Spinal cord (tissue), 4 donors: Measurements from ENCODE around the gene HSPB3. TPM values are rescaled to one million over a fixed set of nuclear protein-coding genes. Genes with fewer than 3 reads are reported as not detected.

Source experiments
- polyA plus RNA-seq, 2 donors: library from polyadenylated mRNA; unstranded; fragments of 120-200 nt; gene quantifications; one replicate each; pipeline ENCODE4 v1.2.1, GENCODE V29; 2013; ENCODE audit not compliant: insufficient read length in 2 of 2
- total RNA-seq, 2 donors: library from RNA; depleted of rRNA in 1 of 2; stranded (reverse); fragments of 120-200 nt in 1 of 2; fragments of >200 nt in 1 of 2; gene quantifications; one replicate each; pipeline versions ENCODE4 v1.2.3 to v1.2.4, GENCODE V29; 2013 to 2014

HSPB3 gene
- total and polyA plus RNA-seq, 4 donors, result 0.33 to 1.4 (median 0.63) TPM

Other genes starting within 250 kb of the HSPB3 start
- gene ARL15, start 145.1 kb upstream of the HSPB3 start, total RNA-seq, result 10 to 100 TPM; 42.2 to 67.6 TPM
- gene ARL15, start 145.1 kb upstream of the HSPB3 start, polyA plus RNA-seq, result 10 to 100 TPM; 24.7 to 30.6 TPM
- 10 to 100 TPM; 28.0 to 31.6 TPM for gene SNX18, start 62.1 kb downstream of the HSPB3 start, total RNA-seq
- 10 to 100 TPM; 18.2 to 24.8 TPM for gene SNX18, start 62.1 kb downstream of the HSPB3 start, polyA plus RNA-seq